T1000 (cell line): Measurements from ENCODE around the gene DGKH.

Source experiments
- DNase-seq: peaks from one replicate; lab custom pipeline; 2025; ENCODE audit warnings: mixed read lengths; lab: John Stamatoyannopoulos, UW

The DGKH gene

DNA sequence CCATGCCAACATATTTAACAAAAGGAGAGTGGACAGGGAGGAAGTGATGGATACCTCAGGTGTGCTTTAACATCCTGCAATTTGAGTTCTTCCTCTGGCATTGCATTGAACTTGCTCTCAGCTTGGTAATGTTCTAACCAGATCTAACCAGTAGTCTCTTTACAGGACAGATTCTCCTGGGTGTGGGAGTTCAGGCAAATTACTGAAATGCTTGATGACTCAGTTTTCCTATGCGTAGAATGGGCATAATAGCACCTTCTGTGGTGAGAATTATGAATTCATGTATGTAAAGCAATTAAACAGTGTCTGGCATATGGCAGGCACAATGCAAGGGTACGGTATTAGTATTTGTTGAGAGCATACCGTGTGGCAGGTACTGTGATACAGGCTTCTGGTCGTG is 227.1 kb downstream of the DGKH start:
- DNase-seq = no peak

DNA sequence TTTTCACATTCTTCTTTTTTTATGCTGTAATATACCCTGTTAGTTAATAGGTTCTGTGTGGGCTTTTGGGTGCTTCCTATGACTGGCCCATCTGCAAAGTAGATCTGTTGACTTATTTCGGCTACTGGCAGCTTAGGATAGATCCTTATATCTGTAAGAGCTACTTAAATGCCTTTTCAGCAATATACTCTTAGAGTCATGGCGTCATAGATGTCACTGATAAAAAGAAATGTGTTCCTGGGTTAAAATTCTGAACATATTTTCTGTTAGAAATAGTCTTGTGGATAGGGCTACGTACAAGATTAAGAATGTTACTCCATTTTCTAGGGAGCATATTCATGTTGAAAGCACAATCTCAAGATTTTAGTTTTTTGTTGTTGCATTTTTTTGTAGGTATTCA is 228.2 kb downstream of the DGKH start:
- DNase-seq = no peak

DNA sequence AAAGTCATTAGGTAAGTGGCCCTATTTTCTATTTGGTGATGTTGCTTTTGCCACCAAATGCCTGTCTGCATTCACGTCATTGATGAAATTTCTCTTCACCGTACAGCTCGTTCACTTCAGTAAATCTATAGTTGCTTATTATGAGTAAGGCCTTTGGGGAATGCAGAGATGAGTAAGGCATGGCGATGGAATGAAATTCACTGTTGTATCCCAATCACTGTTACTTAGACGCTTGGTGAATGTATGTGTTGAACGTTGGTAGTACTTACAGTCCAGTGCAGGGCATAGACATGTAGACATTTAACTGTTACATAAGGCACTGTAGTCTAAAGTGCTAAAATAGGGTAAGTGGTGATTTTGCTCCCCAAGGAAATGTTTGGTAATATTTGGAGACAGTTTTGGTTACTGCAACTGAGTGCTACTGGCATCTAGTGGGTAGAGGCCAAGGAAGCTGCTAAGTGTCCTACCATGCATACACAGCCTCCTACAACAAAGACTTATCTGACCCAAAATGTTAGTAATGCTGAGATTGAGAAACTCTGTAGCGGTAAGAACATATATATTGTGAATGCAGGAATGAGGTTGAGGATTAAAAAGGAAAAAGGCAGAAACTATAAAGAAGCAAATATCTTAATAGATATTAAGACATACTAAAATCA is 229.3 kb downstream of the DGKH start:
- no peak for DNase-seq

DNA sequence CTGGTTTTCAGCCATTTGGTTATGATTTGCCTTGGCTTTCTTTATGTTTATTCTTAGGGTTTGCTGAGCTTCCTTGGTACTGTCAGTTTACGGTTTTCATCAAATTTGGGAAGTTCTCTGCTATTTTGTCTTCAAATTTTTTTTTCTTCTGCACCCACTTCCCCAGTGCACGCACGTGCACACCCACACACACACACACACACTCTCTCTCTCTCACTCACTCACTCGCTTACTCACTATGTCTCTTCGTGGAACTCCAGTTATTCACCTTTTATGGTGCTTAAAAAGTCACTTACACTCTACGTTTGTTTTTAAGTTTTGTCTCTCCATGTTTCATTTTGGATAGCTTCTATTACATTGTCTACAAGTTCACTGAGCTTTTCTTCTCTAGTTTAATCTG is 230.6 kb downstream of the DGKH start:
- DNase-seq = no peak

DNA sequence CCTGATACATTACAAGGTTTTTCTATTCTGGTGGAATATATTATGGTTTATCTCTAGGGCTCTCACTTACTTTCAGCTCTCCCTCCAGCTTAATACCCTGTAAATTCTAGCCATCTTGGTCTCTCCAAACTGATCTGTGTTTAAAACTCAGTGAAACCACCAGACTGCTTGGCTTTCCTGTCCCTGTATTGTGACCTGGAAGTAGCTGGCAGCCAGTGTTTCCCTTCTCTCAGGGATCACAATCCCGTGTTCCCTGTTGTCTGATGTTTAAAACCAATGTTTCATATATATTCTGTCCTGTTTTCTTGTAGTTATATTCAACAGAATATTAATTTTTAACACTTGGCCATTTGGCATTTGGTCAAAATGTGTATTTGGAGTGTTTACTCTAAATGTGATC is 231.5 kb downstream of the DGKH start:
- DNase-seq = no peak

DNA sequence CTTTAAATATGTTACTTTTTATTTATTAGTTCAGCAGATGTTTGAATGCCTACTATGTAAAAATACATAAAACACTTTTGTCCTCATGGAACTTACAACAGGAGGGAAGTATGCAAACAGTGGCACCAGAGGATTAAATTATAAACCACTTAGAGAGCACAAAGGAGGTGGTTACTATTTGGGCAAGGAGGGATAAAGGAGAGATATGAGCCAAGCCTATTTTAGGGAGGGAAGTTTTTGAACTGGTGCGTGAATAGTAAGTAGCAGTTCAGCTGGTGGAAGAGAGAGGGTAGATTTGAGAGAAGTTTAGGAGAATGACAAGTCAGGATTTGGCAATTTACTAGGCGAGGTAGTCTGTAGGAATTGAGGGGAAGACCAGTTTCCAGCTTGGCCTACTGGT is 232.1 kb downstream of the DGKH start:
- DNase-seq = no peak

DNA sequence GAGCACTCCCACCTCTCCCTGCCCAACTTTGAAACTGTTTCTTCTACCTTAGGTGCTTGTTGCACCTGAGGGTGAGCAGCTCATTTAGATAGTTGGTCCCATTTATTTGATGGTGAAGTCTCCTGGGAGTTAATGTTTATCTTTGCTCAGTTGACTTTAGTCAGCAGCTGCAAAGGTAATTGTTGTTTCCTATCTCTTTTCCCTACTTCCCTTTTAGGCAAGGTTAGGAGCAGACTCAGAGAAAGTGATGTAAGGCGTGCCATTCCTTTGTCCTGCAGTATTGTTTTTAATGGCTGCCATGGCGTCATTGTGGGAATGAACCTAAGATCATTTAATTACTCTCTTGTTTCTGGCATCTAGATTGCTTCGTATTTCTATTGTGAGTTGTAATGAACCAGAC is 235.1 kb downstream of the DGKH start:
- no peak for DNase-seq

DNA sequence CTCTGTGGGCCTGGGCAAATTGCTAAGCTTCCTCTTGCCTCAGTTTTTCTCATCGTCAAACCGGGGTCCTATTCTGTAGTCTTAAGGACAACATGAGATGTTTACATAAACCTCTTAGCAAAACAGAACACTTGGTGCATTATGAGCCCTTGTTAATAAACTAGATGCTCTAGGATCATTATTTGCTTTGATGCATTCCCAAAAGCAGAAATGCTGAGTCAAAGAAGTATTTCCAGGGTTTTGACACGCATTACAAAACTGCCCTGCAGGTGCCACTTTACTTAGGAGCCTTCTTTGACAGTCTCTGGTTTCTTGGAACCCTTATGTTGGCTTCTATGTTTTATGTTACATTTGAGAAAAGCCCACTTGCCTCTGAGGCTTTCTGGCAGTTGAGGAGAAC is 235.6 kb downstream of the DGKH start:
- DNase-seq = no peak
